Uterus (tissue), 2 donors: ENCODE results near the gene NUP133.

Experiments
- CTCF ChIP-seq, 4 experiments: fragments of 200-600 bp in 2 of 4; fragments of 450-650 bp in 2 of 4; sonication (generic) in 2 of 4; IDR thresholded peaks; one replicate each; pipeline ENCODE4 v1.5.1; 2016 to 2019; ENCODE audit warnings: antibody characterized with exemption in 4 of 4, mild to moderate bottlenecking in 2 of 4, moderate library complexity in 1 of 4
- POLR2A ChIP-seq, 2 donors: fragments of 450-650 bp; IDR thresholded peaks; one replicate each; pipeline ENCODE4 v1.6.1; 2016; ENCODE audit warnings: antibody characterized with exemption in 2 of 2, mild to moderate bottlenecking in 1 of 2, moderate library complexity in 1 of 2

GRCh38 chr1:229456016-229456415 lies 52.1 kb downstream of the NUP133 start:
- TF ChIP-seq CTCF (IDR thresholded peaks at IDR 0.05): no peak
- no peak for TF ChIP-seq POLR2A (IDR thresholded peaks at IDR 0.05)
